ENCODE measurements around the gene DNAJC21.

DNAJC21 gene

GRCh38 chr5:34892414-34892813 is 36.9 kb upstream of the DNAJC21 start:
- Mint-ChIP-seq H3K9me3 (no peaks in the 10 kb centered on the region), H3K36me3 (ENCODE audit: low read depth) (no peaks in the 10 kb centered on the region), H3K4me3 (no peak overlapping the region), H3K27me3 (ENCODE audit: low read depth) (no peaks in the 10 kb centered on the region), H3K4me1 (peaks cover 11% of the 10 kb centered on the region), H3K27ac (peak overlapping the region; percentile 42 to 77 (median 51))
- no peak for TF ChIP-seq CTCF (IDR thresholded peaks at IDR 0.05; ENCODE audit: unreplicated experiment in 3 of 3)

- TF ChIP-seq CTCF (IDR thresholded peaks at IDR 0.05; ENCODE audit: unreplicated experiment in 3 of 3) = no peak
- Mint-ChIP-seq H3K4me3 (no peak overlapping the region), H3K36me3 (ENCODE audit: low read depth) (no peaks in the 10 kb centered on the region), H3K9me3 (no peaks in the 10 kb centered on the region), H3K27ac (no peak overlapping the region), H3K27me3 (ENCODE audit: low read depth) (no peaks in the 10 kb centered on the region), H3K4me1 (peaks cover 15% of the 10 kb centered on the region)
Observed at GRCh38 chr5:34894716-34895115, 34.6 kb upstream of the DNAJC21 start.

- peaks cover 15% of the 10 kb centered on the region for H3K4me1 Mint-ChIP-seq
- no peaks in the 10 kb centered on the region for H3K9me3 Mint-ChIP-seq
- H3K27ac Mint-ChIP-seq = no peak overlapping the region
- no peaks in the 10 kb centered on the region for H3K36me3 Mint-ChIP-seq (ENCODE audit: low read depth)
- TF ChIP-seq CTCF (IDR thresholded peaks at IDR 0.05; ENCODE audit: unreplicated experiment in 3 of 3) = no peak
- no peak overlapping the region for H3K4me3 Mint-ChIP-seq
- H3K27me3 Mint-ChIP-seq (ENCODE audit: low read depth) = no peaks in the 10 kb centered on the region
Observed at GRCh38 chr5:34895641-34896419, 33.5 kb upstream of the DNAJC21 start.

- no peak for TF ChIP-seq CTCF (IDR thresholded peaks at IDR 0.05; ENCODE audit: unreplicated experiment in 3 of 3)
- Mint-ChIP-seq H3K4me1 (peaks cover 9% of the 10 kb centered on the region), H3K27me3 (ENCODE audit: low read depth) (no peaks in the 10 kb centered on the region), H3K9me3 (no peaks in the 10 kb centered on the region), H3K36me3 (ENCODE audit: low read depth) (peaks cover 3% of the 10 kb centered on the region), H3K27ac (peak overlapping the region in 1 of 3 experiments; percentile 63), H3K4me3 (no peak overlapping the region)
Observed at GRCh38 chr5:34897646-34898045, 31.7 kb upstream of the DNAJC21 start.

- Mint-ChIP-seq H3K36me3 (ENCODE audit: low read depth) (peaks cover 7% of the 10 kb centered on the region), H3K9me3 (no peaks in the 10 kb centered on the region), H3K27ac (peak overlapping the region; percentile 33 to 66 (median 63)), H3K27me3 (ENCODE audit: low read depth) (no peaks in the 10 kb centered on the region), H3K4me1 (peaks cover 9% of the 10 kb centered on the region), H3K4me3 (no peak overlapping the region)
- TF ChIP-seq CTCF (IDR thresholded peaks at IDR 0.05; ENCODE audit: unreplicated experiment in 3 of 3) = peak; percentile 88 to 93 (median 88)
Observed at GRCh38 chr5:34898258-34898895, 31.0 kb upstream of the DNAJC21 start.

Measured in nephron (organoid).